Endothelial cell of umbilical vein (primary cell): Measurements from ENCODE around the gene THBS4. TPM values are rescaled to one million over a fixed set of nuclear protein-coding genes. Genes with fewer than 3 reads are reported as not detected.

ENCODE experiments used
- BruUV-seq: library from RNA; stranded (reverse); fragments of 400-500 nt; replicated peaks from 2 replicates; lab custom pipeline; 2021; lab: Mats Ljungman, UMichigan
- CTCF ChIA-PET: fragments of 300-600, 350-600 bp; sonication (Branson Sonifier 250); formaldehyde crosslinking; loops from one replicate; lab custom pipeline; 2021; ENCODE audit warnings: antibody characterized with exemption, inconsistent platforms; lab: Charles Lee
- POLR2A ChIA-PET: fragments of 300-600, 350-600 bp; sonication (Branson Sonifier 250); formaldehyde crosslinking; loops from one replicate; lab custom pipeline; 2021; ENCODE audit warnings: antibody characterized with exemption, inconsistent platforms; lab: Charles Lee
- DNase-seq: peaks from one replicate; pipeline ENCODE4 v3.0.0-alpha.2; 2011; ENCODE audit warnings: low read depth, low spot score
- FAIRE-seq: peaks from 2 replicates; lab custom pipeline; 2011; peaks lifted over from hg19 to GRCh38; lab: Jason Lieb, UNC
- H2AFZ ChIP-seq: 2 replicates; pipeline ENCODE4 v1.6.0; 2012; ENCODE audit warnings: low read depth, low read length, control low read depth, inconsistent platforms
- H3K27ac ChIP-seq: 2 replicates; pipeline ENCODE4 v1.5.1; 2011; ENCODE audit warnings: low read depth, mild to moderate bottlenecking, control low read depth, low read length, moderate library complexity; ENCODE audit not compliant: insufficient read depth
- H3K27me3 ChIP-seq, 2 experiments: 2 replicates each; pipeline versions ENCODE4 v1.6.0 to v1.6.1; 2011; ENCODE audit warnings: low read length in 2 of 2, mixed read lengths in 1 of 2; ENCODE audit not compliant: control insufficient read depth in 2 of 2, insufficient read depth in 2 of 2
- H3K36me3 ChIP-seq, 2 experiments: 2 replicates in 1 of 2; 3 replicates in 1 of 2; pipeline ENCODE4 v1.5.1; 2011; ENCODE audit warnings: low read length in 2 of 2, mild to moderate bottlenecking in 1 of 2, moderate library complexity in 1 of 2; ENCODE audit not compliant: control insufficient read depth in 2 of 2, insufficient read depth in 2 of 2; ENCODE audit errors: extremely low read depth in 1 of 2
- H3K4me1 ChIP-seq: 3 replicates; pipeline ENCODE4 v1.5.1; 2011; ENCODE audit warnings: mild to moderate bottlenecking, low read length; ENCODE audit not compliant: control insufficient read depth, insufficient read depth; ENCODE audit errors: extremely low read depth
- H3K4me2 ChIP-seq: 2 replicates; pipeline ENCODE4 v1.6.1; 2011; ENCODE audit warnings: low read length, control low read depth, mixed read lengths; ENCODE audit not compliant: insufficient read depth
- H3K4me3 ChIP-seq, 3 experiments: fragments of 200-600 bp in 1 of 3; sonication (generic), shearing (Covaris generic) in 1 of 3; replicated peaks in 1 of 3; 2 replicates each; pipeline ENCODE4 v1.5.1; 2011 to 2016; ENCODE audit warnings: control low read depth in 3 of 3, low read length in 3 of 3, mild to moderate bottlenecking in 2 of 3, inconsistent platforms in 1 of 3, low read depth in 1 of 3, moderate library complexity in 1 of 3; ENCODE audit not compliant: insufficient read depth in 1 of 3
- H3K79me2 ChIP-seq: 2 replicates; pipeline ENCODE4 v1.6.0; 2012; ENCODE audit warnings: low read length, inconsistent platforms; ENCODE audit not compliant: control insufficient read depth, insufficient read depth
- H3K9ac ChIP-seq: replicated peaks from 2 replicates; pipeline ENCODE3; 2011; ENCODE audit warnings: low read length, control low read depth; ENCODE audit not compliant: insufficient read depth; ENCODE audit errors: extremely low read depth
- H3K9me1 ChIP-seq: replicated peaks from 3 replicates; pipeline ENCODE4 v1.6.0; 2011; ENCODE audit warnings: mild to moderate bottlenecking, low read length; ENCODE audit not compliant: control insufficient read depth, insufficient read depth; ENCODE audit errors: extremely low read depth
- H3K9me3 ChIP-seq: replicated peaks from 2 replicates; pipeline ENCODE4 v1.5.1; 2012; ENCODE audit warnings: low read length, inconsistent platforms; ENCODE audit not compliant: control insufficient read depth, insufficient read depth
- H4K20me1 ChIP-seq: replicated peaks from 2 replicates; pipeline ENCODE3; 2011; ENCODE audit warnings: mild to moderate bottlenecking, low read length; ENCODE audit not compliant: control insufficient read depth, insufficient read depth; ENCODE audit errors: extremely low read depth
- FOS ChIP-seq: IDR thresholded peaks from 2 replicates; pipeline ENCODE4 v1.6.1; 2011; ENCODE audit warnings: mild to moderate bottlenecking, low read length, moderate library complexity, borderline replicate concordance; ENCODE audit not compliant: insufficient read depth
- GATA2 ChIP-seq: IDR thresholded peaks from 2 replicates; pipeline ENCODE4 v1.7.0; 2011; ENCODE audit warnings: low read depth, mild to moderate bottlenecking, moderate library complexity, mixed read lengths, low read length; ENCODE audit not compliant: insufficient read length, insufficient read depth
- JUN ChIP-seq: IDR thresholded peaks from 2 replicates; pipeline ENCODE4 v1.6.1; 2011; ENCODE audit warnings: borderline replicate concordance, low read depth; ENCODE audit not compliant: insufficient read length, insufficient read depth
- MYC ChIP-seq: IDR thresholded peaks from one replicate; pipeline ENCODE4 v1.6.1; 2011; ENCODE audit warnings: mild to moderate bottlenecking, low read depth, low read length
- POLR2A ChIP-seq: IDR thresholded peaks from 2 replicates; pipeline ENCODE4 v1.6.1; 2012; ENCODE audit warnings: low read depth, mild to moderate bottlenecking, control low read depth, low read length
- POLR2AphosphoS5 ChIP-seq: IDR thresholded peaks from 2 replicates; pipeline ENCODE4 v1.6.1; 2012; ENCODE audit warnings: low read depth, mild to moderate bottlenecking, control low read depth, low read length, moderate library complexity; ENCODE audit not compliant: insufficient read depth
- dilution Hi-C: fragments of 300-500 bp; cut with MboI; formaldehyde crosslinking; loops from one replicate; pipeline ENCODE4 v1.15.0; 2019; ENCODE audit warnings: low sequenced_read_pairs; ENCODE audit not compliant: extremely low pct_ligation_motif_present
- intact Hi-C: fragments of 100-400 bp; cut with micrococcal nuclease; formaldehyde crosslinking; loops from one replicate; pipeline ENCODE4 v1.10.0; 2022
- polyA plus RNA-seq, 4 experiments: library from polyadenylated mRNA; depleted of rRNA in 3 of 4; stranded (reverse) in 3 of 4; unstranded in 1 of 4; fragments of >200 nt; gene quantifications; 2 replicates each; pipeline versions ENCODE4 v1.2.1 to v1.2.3, GENCODE V29; 2011 to 2012; ENCODE audit warnings: missing spikeins in 1 of 4
- total RNA-seq: library from RNA; stranded (reverse); gene quantifications from 2 replicates; pipeline ENCODE4 v1.2.3, GENCODE V29; 2021
- TF ChIP-seq, protein P1 (sequence below), 2 donors: IDR thresholded peaks; 1 replicate in 1 of 2; 2 replicates in 1 of 2; pipeline ENCODE4 v1.5.1; 2011; ENCODE audit warnings: low read length in 2 of 2, mild to moderate bottlenecking in 2 of 2, moderate library complexity in 2 of 2, control low read depth in 1 of 2, inconsistent platforms in 1 of 2, low read depth in 1 of 2; ENCODE audit not compliant: insufficient read depth in 1 of 2; ENCODE audit errors: extremely low read depth in 1 of 2
- TF ChIP-seq, protein P2 (sequence below): IDR thresholded peaks from 2 replicates; pipeline ENCODE4 v1.6.1; 2011; ENCODE audit not compliant: insufficient read depth, insufficient read length

Gene THBS4
- total and polyA plus RNA-seq, 2 donors (not counting 3 experiments of a cell fraction or from before 2014, with no cell fraction given): not detected

DNA sequence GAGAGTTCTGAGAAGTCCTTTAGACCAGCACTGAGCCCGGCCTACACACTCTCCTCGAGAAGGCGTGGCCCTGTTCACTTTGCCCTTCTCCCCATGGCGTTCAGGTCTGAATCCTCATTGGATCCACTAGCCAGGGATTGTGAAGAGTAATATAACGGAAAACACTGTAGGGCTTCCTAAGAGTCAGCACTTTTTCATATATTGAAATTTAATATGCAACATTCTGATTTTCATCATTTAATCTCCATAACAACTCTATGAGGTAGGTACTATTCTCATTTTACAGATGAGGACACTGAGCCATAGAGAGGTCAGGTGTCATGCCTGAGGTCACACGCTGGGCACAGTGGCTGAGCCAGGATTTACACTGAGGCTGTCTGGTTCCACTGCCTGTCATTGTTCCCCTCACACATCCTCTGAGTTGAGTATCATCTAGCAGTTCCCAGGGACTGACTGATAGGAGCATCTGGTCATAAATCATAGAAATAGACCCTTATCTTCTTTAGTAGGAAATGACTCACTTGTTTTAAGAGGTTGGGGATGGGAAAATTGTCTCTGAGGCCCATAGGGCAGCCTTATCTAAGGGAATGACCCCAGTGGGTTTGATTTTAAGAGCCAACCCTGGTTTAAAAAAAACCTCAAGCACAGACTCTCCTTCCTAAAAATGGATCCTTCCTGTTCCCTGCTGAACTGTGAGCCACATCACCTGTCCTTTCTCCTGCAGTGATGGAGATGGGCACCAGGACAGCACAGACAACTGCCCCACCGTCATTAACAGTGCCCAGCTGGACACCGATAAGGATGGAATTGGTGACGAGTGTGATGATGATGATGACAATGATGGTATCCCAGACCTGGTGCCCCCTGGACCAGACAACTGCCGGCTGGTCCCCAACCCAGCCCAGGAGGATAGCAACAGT lies 41.2 kb downstream of the THBS4 start:
- ChIA-PET CTCF (interaction anchor here (1.1 kb wide), 1 partner anchor 16 kb away, joined by 5 read pairs; no protein-coding TSS in a partner anchor), POLR2A (no interaction called here)
- no peak overlapping the region for H3K4me2 ChIP-seq
- no peaks in the 10 kb centered on the region for H3K36me3 ChIP-seq
- H2AFZ ChIP-seq: no peak overlapping the region
- TF ChIP-seq POLR2AphosphoS5 (no peak), JUN (no peak), GATA2 (no peak), MYC (no peak), FOS (no peak), POLR2A (no peak)
- TF ChIP-seq, protein P1, sequence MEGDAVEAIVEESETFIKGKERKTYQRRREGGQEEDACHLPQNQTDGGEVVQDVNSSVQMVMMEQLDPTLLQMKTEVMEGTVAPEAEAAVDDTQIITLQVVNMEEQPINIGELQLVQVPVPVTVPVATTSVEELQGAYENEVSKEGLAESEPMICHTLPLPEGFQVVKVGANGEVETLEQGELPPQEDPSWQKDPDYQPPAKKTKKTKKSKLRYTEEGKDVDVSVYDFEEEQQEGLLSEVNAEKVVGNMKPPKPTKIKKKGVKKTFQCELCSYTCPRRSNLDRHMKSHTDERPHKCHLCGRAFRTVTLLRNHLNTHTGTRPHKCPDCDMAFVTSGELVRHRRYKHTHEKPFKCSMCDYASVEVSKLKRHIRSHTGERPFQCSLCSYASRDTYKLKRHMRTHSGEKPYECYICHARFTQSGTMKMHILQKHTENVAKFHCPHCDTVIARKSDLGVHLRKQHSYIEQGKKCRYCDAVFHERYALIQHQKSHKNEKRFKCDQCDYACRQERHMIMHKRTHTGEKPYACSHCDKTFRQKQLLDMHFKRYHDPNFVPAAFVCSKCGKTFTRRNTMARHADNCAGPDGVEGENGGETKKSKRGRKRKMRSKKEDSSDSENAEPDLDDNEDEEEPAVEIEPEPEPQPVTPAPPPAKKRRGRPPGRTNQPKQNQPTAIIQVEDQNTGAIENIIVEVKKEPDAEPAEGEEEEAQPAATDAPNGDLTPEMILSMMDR (IDR thresholded peaks at IDR 0.05; ENCODE audit: extremely low read depth in 1 of 2, insufficient read depth in 1 of 2, low read depth in 1 of 2, low read length in 2 of 2): no peak
- TF ChIP-seq, protein P2, sequence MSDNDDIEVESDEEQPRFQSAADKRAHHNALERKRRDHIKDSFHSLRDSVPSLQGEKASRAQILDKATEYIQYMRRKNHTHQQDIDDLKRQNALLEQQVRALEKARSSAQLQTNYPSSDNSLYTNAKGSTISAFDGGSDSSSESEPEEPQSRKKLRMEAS: no peak
- H3K4me3 ChIP-seq: no peak overlapping the region
- intact Hi-C loops (no loop called here), dilution Hi-C loops (no loop called here)
- H3K4me1 ChIP-seq: no peaks in the 10 kb centered on the region
- H3K9me1 ChIP-seq: no peaks in the 10 kb centered on the region
- no peaks in the 10 kb centered on the region for H4K20me1 ChIP-seq
- DNase-seq (no peak), FAIRE-seq (no peak)
- H3K9me3 ChIP-seq: no peaks in the 10 kb centered on the region
- no peak overlapping the region for H3K27ac ChIP-seq
- no TSS peak for BruUV-seq
- no peaks in the 10 kb centered on the region for H3K79me2 ChIP-seq
- H3K27me3 ChIP-seq: no peaks in the 10 kb centered on the region
- no peak overlapping the region for H3K9ac ChIP-seq
